Calu3 (cell line): Measurements from ENCODE around the gene GLT1D1. TPM values are rescaled to one million over a fixed set of nuclear protein-coding genes. Genes with fewer than 3 reads are reported as not detected.
"Not testable (repeated sequence)": the region's sequence is repeated elsewhere in the genome, so short reads cannot be mapped to it uniquely, and the experiment has no call there.

Experiments used
- BruUV-seq: library from RNA; stranded (reverse); fragments of 400-500 nt; replicated peaks from 2 replicates; lab custom pipeline; 2021; lab: Mats Ljungman, UMichigan
- CTCF ChIA-PET: fragments of 300-600 bp; sonication (Branson Sonifier 250); formaldehyde crosslinking; loops from one replicate; lab custom pipeline; 2022; ENCODE audit warnings: antibody characterized with exemption; lab: Charles Lee
- DNase-seq: peaks from one replicate; pipeline ENCODE4 v3.0.0; 2022
- H3K27ac Mint-ChIP-seq: one replicate; pipeline ENCODE4 v1.8.0; 2022; ENCODE audit warnings: mixed read lengths; ENCODE audit not compliant: unreplicated experiment
- H3K27me3 Mint-ChIP-seq: one replicate; pipeline ENCODE4 v1.8.0; 2022; ENCODE audit warnings: mixed read lengths; ENCODE audit not compliant: unreplicated experiment
- H3K36me3 Mint-ChIP-seq: one replicate; pipeline ENCODE4 v1.8.0; 2022; ENCODE audit warnings: mild to moderate bottlenecking, moderate library complexity, mixed read lengths; ENCODE audit not compliant: insufficient read depth, unreplicated experiment
- H3K4me1 Mint-ChIP-seq: one replicate; pipeline ENCODE4 v1.8.0; 2022; ENCODE audit warnings: mild to moderate bottlenecking, low read depth, mixed read lengths; ENCODE audit not compliant: unreplicated experiment
- H3K4me3 Mint-ChIP-seq: one replicate; pipeline ENCODE4 v1.8.0; 2022; ENCODE audit warnings: mild to moderate bottlenecking, low read depth, moderate library complexity, mixed read lengths; ENCODE audit not compliant: unreplicated experiment
- H3K9me3 Mint-ChIP-seq: one replicate; pipeline ENCODE4 v1.8.0; 2022; ENCODE audit warnings: low read depth, mixed read lengths; ENCODE audit not compliant: unreplicated experiment
- intact Hi-C: fragments of 100-400 bp; cut with micrococcal nuclease; formaldehyde crosslinking; loops from one replicate; pipeline ENCODE4 v1.10.0; 2022; ENCODE audit not compliant: unreplicated experiment
- total RNA-seq: library from RNA; stranded (reverse); gene quantifications from 2 replicates; pipeline ENCODE4 v1.2.3, GENCODE V29; 2022
- TF ChIP-seq, protein P1 (sequence below): fragments of 200-600 bp; IDR thresholded peaks from one replicate; pipeline ENCODE4 v1.8.0; 2022; ENCODE audit warnings: antibody characterized with exemption; ENCODE audit not compliant: unreplicated experiment

The GLT1D1 gene
- total RNA-seq, 1 experiment from 2014 or later = not detected

DNA sequence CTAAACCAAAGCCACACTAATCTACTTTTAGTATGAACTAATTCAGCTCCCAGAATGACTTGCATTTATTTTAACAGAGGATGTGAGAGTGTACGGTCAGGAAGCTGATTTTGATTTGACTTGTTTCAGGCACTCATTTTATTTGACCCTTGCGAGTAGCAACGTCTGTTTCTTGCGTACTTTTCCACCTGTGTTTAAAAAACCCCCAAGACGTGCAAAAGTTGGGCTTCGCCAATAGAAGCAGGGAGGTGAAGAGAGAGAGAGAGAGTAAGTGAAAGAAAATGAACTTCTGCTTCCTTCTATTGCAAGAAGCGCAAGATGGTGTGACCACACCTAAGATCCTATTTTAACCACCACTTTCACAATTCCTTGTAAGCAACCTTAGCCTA lies 22.8 kb upstream of the GLT1D1 start:
- peaks cover 5% of the 10 kb centered on the region for H3K36me3 Mint-ChIP-seq
- CTCF ChIA-PET = no interaction called here
- no peaks in the 10 kb centered on the region for H3K9me3 Mint-ChIP-seq
- TF ChIP-seq, protein P1, sequence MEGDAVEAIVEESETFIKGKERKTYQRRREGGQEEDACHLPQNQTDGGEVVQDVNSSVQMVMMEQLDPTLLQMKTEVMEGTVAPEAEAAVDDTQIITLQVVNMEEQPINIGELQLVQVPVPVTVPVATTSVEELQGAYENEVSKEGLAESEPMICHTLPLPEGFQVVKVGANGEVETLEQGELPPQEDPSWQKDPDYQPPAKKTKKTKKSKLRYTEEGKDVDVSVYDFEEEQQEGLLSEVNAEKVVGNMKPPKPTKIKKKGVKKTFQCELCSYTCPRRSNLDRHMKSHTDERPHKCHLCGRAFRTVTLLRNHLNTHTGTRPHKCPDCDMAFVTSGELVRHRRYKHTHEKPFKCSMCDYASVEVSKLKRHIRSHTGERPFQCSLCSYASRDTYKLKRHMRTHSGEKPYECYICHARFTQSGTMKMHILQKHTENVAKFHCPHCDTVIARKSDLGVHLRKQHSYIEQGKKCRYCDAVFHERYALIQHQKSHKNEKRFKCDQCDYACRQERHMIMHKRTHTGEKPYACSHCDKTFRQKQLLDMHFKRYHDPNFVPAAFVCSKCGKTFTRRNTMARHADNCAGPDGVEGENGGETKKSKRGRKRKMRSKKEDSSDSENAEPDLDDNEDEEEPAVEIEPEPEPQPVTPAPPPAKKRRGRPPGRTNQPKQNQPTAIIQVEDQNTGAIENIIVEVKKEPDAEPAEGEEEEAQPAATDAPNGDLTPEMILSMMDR = no peak
- H3K27me3 Mint-ChIP-seq = no peaks in the 10 kb centered on the region
- H3K4me3 Mint-ChIP-seq = no peak overlapping the region
- intact Hi-C loops = no loop called here
- DNase-seq = no peak
- no TSS peak for BruUV-seq
- H3K4me1 Mint-ChIP-seq = no peaks in the 10 kb centered on the region
- no peak overlapping the region for H3K27ac Mint-ChIP-seq

DNA sequence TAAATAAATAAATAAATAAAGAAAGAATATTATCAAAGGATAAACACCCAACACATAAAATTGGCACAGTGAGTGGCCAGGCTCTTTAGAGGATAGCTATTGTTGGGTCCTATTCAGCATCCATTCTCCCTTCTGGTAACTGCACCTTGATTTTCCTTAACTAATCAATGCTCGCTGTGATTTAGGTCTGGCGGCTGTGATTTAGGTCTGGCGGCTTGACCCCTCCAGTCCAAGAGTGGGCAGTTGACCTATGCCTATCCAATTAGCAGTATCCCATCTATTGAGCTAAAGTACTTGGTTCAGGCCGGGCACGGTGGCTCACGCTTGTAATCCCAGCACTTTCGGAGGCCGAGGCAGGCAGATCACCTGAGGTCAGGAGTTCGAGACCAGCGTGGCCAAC lies 19.9 kb upstream of the GLT1D1 start:
- Mint-ChIP-seq H3K36me3 (peaks cover 5% of the 10 kb centered on the region), H3K27me3 (no peaks in the 10 kb centered on the region), H3K9me3 (peaks cover 4% of the 10 kb centered on the region), H3K4me3 (no peak overlapping the region), H3K4me1 (no peaks in the 10 kb centered on the region), H3K27ac (no peak overlapping the region)
- no TSS peak for BruUV-seq
- intact Hi-C loops = no loop called here
- no peak for DNase-seq
- TF ChIP-seq, protein P1 = no peak
- CTCF ChIA-PET = no interaction called here

DNA sequence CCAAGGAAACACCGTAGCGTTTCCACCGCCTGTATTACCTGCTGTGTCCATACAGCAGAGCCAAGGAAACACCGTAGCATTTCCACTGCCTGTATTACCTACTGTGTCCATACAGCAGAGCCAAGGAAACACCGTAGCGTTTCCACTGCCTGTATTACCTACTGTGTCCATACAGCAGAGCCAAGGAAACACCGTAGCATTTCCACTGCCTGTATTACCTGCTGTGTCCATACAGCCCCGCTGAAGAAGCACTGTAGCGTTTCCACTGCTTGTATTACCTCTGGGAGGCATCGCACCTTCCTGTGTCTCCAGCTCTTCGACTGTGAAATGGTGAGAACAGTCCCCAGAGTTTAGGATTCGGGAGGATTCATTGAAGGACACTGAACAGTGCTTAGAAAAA lies 13.4 kb upstream of the GLT1D1 start:
- H3K27ac Mint-ChIP-seq, H3K9me3 Mint-ChIP-seq, H3K27me3 Mint-ChIP-seq, intact Hi-C loops, CTCF ChIA-PET, H3K4me1 Mint-ChIP-seq, DNase-seq, H3K4me3 Mint-ChIP-seq, H3K36me3 Mint-ChIP-seq, BruUV-seq: not testable (repeated sequence)

DNA sequence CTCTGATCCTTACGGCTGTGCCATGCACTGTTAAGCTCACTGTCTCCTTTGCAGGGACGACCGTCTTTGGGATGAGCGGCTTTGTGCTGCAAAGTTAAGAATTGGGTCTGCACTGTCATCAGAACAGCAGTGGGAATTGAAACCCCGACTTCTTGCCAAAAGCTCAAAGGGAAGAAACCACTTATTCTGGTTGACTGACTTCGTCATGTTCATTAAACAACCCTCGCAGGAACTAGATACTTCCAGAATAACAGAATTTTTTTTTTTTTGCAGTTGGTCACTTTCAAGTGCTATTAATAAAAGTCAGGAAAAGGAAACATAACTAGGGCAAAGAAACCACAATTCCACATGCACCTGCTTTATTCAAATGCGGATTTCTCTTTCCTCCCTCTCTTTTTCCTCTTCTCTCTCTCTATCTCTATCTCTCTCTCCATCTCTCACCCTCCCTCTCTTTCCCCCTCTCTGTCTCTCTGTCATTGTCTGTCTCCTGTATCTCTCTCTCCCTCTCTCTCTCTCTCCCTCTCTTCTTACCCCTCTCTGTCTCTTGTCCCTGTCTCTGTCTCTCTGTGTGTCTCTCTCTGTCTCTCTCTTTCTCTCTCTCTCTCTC lies 12.3 kb upstream of the GLT1D1 start:
- Mint-ChIP-seq H3K4me1 (no peaks in the 10 kb centered on the region), H3K4me3 (no peak overlapping the region), H3K27ac (no peak overlapping the region), H3K27me3 (no peaks in the 10 kb centered on the region), H3K9me3 (peaks cover 10% of the 10 kb centered on the region), H3K36me3 (no peaks in the 10 kb centered on the region)
- TF ChIP-seq, protein P1 = no peak
- BruUV-seq = no TSS peak
- intact Hi-C loops = no loop called here
- no peak for DNase-seq
- CTCF ChIA-PET = no interaction called here

DNA sequence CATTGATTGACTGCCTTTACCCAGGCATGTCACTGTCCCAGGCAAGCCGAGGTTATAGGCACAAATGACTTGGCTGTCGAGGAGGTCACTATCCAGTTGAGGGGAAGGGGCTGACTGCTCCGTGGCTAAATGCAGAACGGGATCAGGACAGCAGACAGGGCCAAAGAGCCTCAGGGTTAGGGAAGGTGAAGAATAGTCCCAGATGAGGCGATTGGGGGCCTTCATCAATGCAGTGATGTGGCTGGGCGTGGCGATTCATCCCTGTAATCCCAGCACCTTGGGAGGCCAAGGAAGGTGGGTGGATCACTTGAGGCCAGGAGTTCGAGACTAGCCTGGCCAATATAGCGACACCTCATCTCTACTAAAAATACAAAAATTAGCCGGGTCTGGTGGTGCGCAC lies 10.7 kb upstream of the GLT1D1 start:
- Mint-ChIP-seq H3K27me3 (no peaks in the 10 kb centered on the region), H3K36me3 (no peaks in the 10 kb centered on the region), H3K4me1 (no peaks in the 10 kb centered on the region), H3K4me3 (no peak overlapping the region), H3K9me3 (peaks cover 6% of the 10 kb centered on the region), H3K27ac (no peak overlapping the region)
- CTCF ChIA-PET = no interaction called here
- TF ChIP-seq, protein P1 = no peak
- BruUV-seq = no TSS peak
- intact Hi-C loops = no loop called here
- DNase-seq = no peak
